ENCODE measurements around the gene ITGA3.

ITGA3 gene

GRCh38 chr17:50058296-50058953 lies 2.5 kb downstream of the ITGA3 start:
- H4K20me1 ChIP-seq (ENCODE audit: insufficient read depth, low read length), result peaks cover 22% of the 10 kb centered on the region
- H3K4me3 ChIP-seq (ENCODE audit: low read depth in 1 of 2, low read length in 2 of 2), result no peak overlapping the region
- no peaks in the 10 kb centered on the region for H3K9me3 ChIP-seq (ENCODE audit: insufficient read depth, low read length, severe bottlenecking)
- peaks cover 63% of the 10 kb centered on the region for H3K27me3 ChIP-seq (ENCODE audit: insufficient read depth, low read length, poor library complexity)
- no peaks in the 10 kb centered on the region for H3K79me2 ChIP-seq (ENCODE audit: insufficient read depth, low read length)
- DNase-seq, result no peak
- H2AFZ ChIP-seq (ENCODE audit: low read depth, low read length), result no peak overlapping the region
- no peak overlapping the region for H3K9ac ChIP-seq (ENCODE audit: low read depth, low read length)
- no peaks in the 10 kb centered on the region for H3K36me3 ChIP-seq (ENCODE audit: insufficient read depth, low read length)
- TF ChIP-seq EZH2 (IDR thresholded peaks at IDR 0.05; ENCODE audit: borderline replicate concordance, low read depth, low read length, severe bottlenecking), result no peak
- TF ChIP-seq, protein P1, sequence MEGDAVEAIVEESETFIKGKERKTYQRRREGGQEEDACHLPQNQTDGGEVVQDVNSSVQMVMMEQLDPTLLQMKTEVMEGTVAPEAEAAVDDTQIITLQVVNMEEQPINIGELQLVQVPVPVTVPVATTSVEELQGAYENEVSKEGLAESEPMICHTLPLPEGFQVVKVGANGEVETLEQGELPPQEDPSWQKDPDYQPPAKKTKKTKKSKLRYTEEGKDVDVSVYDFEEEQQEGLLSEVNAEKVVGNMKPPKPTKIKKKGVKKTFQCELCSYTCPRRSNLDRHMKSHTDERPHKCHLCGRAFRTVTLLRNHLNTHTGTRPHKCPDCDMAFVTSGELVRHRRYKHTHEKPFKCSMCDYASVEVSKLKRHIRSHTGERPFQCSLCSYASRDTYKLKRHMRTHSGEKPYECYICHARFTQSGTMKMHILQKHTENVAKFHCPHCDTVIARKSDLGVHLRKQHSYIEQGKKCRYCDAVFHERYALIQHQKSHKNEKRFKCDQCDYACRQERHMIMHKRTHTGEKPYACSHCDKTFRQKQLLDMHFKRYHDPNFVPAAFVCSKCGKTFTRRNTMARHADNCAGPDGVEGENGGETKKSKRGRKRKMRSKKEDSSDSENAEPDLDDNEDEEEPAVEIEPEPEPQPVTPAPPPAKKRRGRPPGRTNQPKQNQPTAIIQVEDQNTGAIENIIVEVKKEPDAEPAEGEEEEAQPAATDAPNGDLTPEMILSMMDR (IDR thresholded peaks at IDR 0.05; ENCODE audit: borderline replicate concordance, extremely low read depth, low read length, poor library complexity, severe bottlenecking), result no peak
- H3K27ac ChIP-seq (ENCODE audit: low read length), result no peak overlapping the region
- H3K4me1 ChIP-seq (ENCODE audit: insufficient read depth, low read length), result peaks cover 20% of the 10 kb centered on the region
- no peak overlapping the region for H3K4me2 ChIP-seq (ENCODE audit: insufficient read depth, low read length)
- ATAC-seq (ENCODE audit: insufficient read depth, low read depth), result no peak

DNA sequence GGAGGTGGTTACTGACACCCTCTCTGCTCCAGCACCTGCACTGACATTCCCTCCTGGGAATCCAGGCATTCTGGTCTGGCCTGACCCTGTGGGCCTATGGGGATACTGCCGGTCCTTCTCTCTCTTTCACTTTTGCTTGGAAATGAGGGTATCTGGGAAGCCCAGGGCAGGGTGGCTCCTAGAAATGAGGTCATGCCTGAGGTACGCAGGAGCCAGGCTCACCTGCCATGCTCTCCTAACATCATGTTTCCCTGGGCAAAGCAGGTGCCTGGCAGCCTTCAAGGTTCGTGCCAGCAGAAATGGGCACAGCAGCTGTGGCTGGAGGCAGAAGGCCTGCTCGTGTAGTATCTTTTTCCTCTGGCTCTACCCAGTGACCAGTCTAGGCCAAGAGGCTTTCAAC lies 3.3 kb downstream of the ITGA3 start:
- H2AFZ ChIP-seq (ENCODE audit: low read depth, low read length), result no peak overlapping the region
- no peak overlapping the region for H3K9ac ChIP-seq (ENCODE audit: low read depth, low read length)
- H3K36me3 ChIP-seq (ENCODE audit: insufficient read depth, low read length), result no peaks in the 10 kb centered on the region
- ATAC-seq (ENCODE audit: insufficient read depth, low read depth) (no peak), DNase-seq (no peak)
- peaks cover 60% of the 10 kb centered on the region for H3K27me3 ChIP-seq (ENCODE audit: insufficient read depth, low read length, poor library complexity)
- no peak overlapping the region for H3K27ac ChIP-seq (ENCODE audit: low read length)
- H3K4me1 ChIP-seq (ENCODE audit: insufficient read depth, low read length), result peaks cover 20% of the 10 kb centered on the region
- no peak overlapping the region for H3K4me2 ChIP-seq (ENCODE audit: insufficient read depth, low read length)
- no peaks in the 10 kb centered on the region for H3K79me2 ChIP-seq (ENCODE audit: insufficient read depth, low read length)
- no peak overlapping the region for H3K4me3 ChIP-seq (ENCODE audit: low read depth in 1 of 2, low read length in 2 of 2)
- TF ChIP-seq, protein P1 (IDR thresholded peaks at IDR 0.05; ENCODE audit: borderline replicate concordance, extremely low read depth, low read length, poor library complexity, severe bottlenecking), result no peak
- TF ChIP-seq EZH2 (IDR thresholded peaks at IDR 0.05; ENCODE audit: borderline replicate concordance, low read depth, low read length, severe bottlenecking), result no peak
- no peaks in the 10 kb centered on the region for H3K9me3 ChIP-seq (ENCODE audit: insufficient read depth, low read length, severe bottlenecking)
- H4K20me1 ChIP-seq (ENCODE audit: insufficient read depth, low read length), result peaks cover 25% of the 10 kb centered on the region

GRCh38 chr17:50059759-50060273 lies 3.9 kb downstream of the ITGA3 start:
- no peaks in the 10 kb centered on the region for H3K36me3 ChIP-seq (ENCODE audit: insufficient read depth, low read length)
- peaks cover 60% of the 10 kb centered on the region for H3K27me3 ChIP-seq (ENCODE audit: insufficient read depth, low read length, poor library complexity)
- peaks cover 25% of the 10 kb centered on the region for H4K20me1 ChIP-seq (ENCODE audit: insufficient read depth, low read length)
- DNase-seq (no peak), ATAC-seq (ENCODE audit: insufficient read depth, low read depth) (no peak)
- no peak for TF ChIP-seq EZH2 (IDR thresholded peaks at IDR 0.05; ENCODE audit: borderline replicate concordance, low read depth, low read length, severe bottlenecking)
- TF ChIP-seq, protein P1 (IDR thresholded peaks at IDR 0.05; ENCODE audit: borderline replicate concordance, extremely low read depth, low read length, poor library complexity, severe bottlenecking), result no peak
- no peaks in the 10 kb centered on the region for H3K9me3 ChIP-seq (ENCODE audit: insufficient read depth, low read length, severe bottlenecking)
- H3K4me3 ChIP-seq (ENCODE audit: low read depth in 1 of 2, low read length in 2 of 2), result no peak overlapping the region
- H3K79me2 ChIP-seq (ENCODE audit: insufficient read depth, low read length), result no peaks in the 10 kb centered on the region
- peaks cover 20% of the 10 kb centered on the region for H3K4me1 ChIP-seq (ENCODE audit: insufficient read depth, low read length)
- no peak overlapping the region for H3K27ac ChIP-seq (ENCODE audit: low read length)
- no peak overlapping the region for H3K4me2 ChIP-seq (ENCODE audit: insufficient read depth, low read length)
- no peak overlapping the region for H3K9ac ChIP-seq (ENCODE audit: low read depth, low read length)
- no peak overlapping the region for H2AFZ ChIP-seq (ENCODE audit: low read depth, low read length)

Measured in DND-41 (cell line).